Lower leg skin (tissue), 3 donors: Measurements from ENCODE around the gene SRL.

Experiments
- CTCF ChIP-seq, 3 donors: fragments of 450-650 bp; IDR thresholded peaks; one replicate each; pipeline ENCODE4 v1.5.1; 2016; ENCODE audit warnings: antibody characterized with exemption in 3 of 3, mild to moderate bottlenecking in 3 of 3, moderate library complexity in 2 of 3
- POLR2A ChIP-seq, 2 donors: fragments of 450-650 bp; IDR thresholded peaks; one replicate each; pipeline ENCODE4 v1.6.1; 2016 to 2017; ENCODE audit warnings: antibody characterized with exemption in 2 of 2, mild to moderate bottlenecking in 1 of 2, moderate library complexity in 1 of 2

- no peak for TF ChIP-seq CTCF (IDR thresholded peaks at IDR 0.05)
- no peak for TF ChIP-seq POLR2A (IDR thresholded peaks at IDR 0.05)
These were observed 1.3 kb downstream of the SRL start for GRCh38 chr16:4240624-4241023.
